GM23248 (cell line): Measurements from ENCODE around the gene AKAP7.

ENCODE experiments used
- EZH2 ChIP-seq: fragments of 200-600 bp; sonication (generic); IDR thresholded peaks from 2 replicates; pipeline ENCODE4 v1.6.1; 2018; ENCODE audit warnings: antibody characterized with exemption, mild to moderate bottlenecking; ENCODE audit not compliant: insufficient read depth, poor library complexity, severe bottlenecking
- EZH2phosphoT487 ChIP-seq: fragments of 200-600 bp; sonication (generic); IDR thresholded peaks from 2 replicates; pipeline ENCODE4 v1.6.1; 2018; ENCODE audit warnings: antibody characterized with exemption, moderate library complexity, mild to moderate bottlenecking, low read depth; ENCODE audit not compliant: insufficient read depth

DNA sequence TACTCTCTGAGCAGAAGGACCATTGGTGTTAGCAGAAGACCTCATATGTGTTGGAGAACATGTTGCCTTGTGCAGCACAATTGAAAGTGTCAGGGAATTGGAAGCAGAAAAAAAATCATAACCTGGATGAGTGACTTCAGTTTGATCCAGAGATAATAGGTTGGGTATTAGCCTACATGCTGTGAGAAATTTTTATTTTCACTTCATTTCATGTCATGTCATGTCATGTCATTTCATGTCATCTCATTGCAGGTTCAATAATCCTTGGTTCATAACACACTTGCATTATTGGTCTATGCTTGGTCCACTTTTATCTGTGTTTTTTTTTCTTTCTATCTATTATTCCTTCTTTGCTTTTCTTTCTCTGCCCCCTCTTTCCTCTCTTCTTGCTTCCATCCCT lies 34.3 kb downstream of the AKAP7 start:
- TF ChIP-seq EZH2 (no peak), EZH2phosphoT487 (no peak)
